Measurements from ENCODE around the gene C6orf52. TPM values are rescaled to one million over a fixed set of nuclear protein-coding genes. Genes with fewer than 3 reads are reported as not detected.
"Not testable (repeated sequence)": the region's sequence is repeated elsewhere in the genome, so short reads cannot be mapped to it uniquely, and the experiment has no call there.

Gene C6orf52
- total and polyA plus RNA-seq, 4 donors: 0.33 to 0.71 (median 0.50) TPM; not detected in 1

DNA sequence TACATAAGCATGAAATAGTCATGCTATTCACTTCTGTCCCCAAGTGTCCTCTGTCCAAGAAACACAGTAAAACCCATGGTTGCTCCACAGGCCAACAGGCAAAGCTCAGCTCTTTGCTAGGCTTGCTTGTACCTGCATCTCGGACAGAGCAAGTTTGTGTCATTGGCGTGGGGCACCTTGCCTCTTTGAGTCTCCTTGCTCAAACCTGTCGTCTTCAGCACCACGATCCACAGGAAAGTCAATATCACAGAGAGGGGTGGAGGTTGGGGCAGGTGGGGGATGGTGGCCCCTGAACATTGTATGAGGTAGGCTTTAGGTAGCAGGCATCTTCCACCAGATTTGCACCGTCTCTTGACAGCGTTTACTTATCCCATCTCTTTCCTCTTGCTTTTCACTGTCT is 49.1 kb upstream of the C6orf52 start:
- Histone ChIP-seq H3K36me3 (ENCODE audit: control insufficient read depth in 4 of 4, insufficient read depth in 3 of 4, low read depth in 1 of 4, low read length in 3 of 4) (no peaks in the 10 kb centered on the region), H3K9ac (ENCODE audit: low read depth in 1 of 2, low read length in 2 of 2) (no peak overlapping the region), H3K4me3 (ENCODE audit: low read depth in 1 of 3, low read length in 3 of 3) (no peak overlapping the region), H3K4me1 (ENCODE audit: control insufficient read depth in 4 of 4, insufficient read depth in 4 of 4, low read length in 3 of 4) (peaks cover under 1 to 6% (median 3%) of the 10 kb centered on the region in 4 donors), H3K9me3 (ENCODE audit: control insufficient read depth in 4 of 4, low read length in 3 of 4) (no peaks in the 10 kb centered on the region), H3K27ac (ENCODE audit: low read depth in 1 of 2, low read length in 2 of 2) (no peak overlapping the region), H3K27me3 (ENCODE audit: control insufficient read depth in 4 of 4, insufficient read depth in 4 of 4, low read length in 3 of 4) (no peaks in the 10 kb centered on the region)
- 88% methylated on average over 6 of the region's 6 CpGs for WGBS
- DNase-seq (ENCODE audit: low spot score): no peak
- TF ChIP-seq RXRA (IDR thresholded peaks at IDR 0.05) (no peak), JUND (IDR thresholded peaks at IDR 0.05) (no peak), GABPA (IDR thresholded peaks at IDR 0.05 in 1 of 2, conservative IDR thresholded peaks at IDR 0.05 in 1 of 2) (no peak)
- TF ChIP-seq, protein P1, sequence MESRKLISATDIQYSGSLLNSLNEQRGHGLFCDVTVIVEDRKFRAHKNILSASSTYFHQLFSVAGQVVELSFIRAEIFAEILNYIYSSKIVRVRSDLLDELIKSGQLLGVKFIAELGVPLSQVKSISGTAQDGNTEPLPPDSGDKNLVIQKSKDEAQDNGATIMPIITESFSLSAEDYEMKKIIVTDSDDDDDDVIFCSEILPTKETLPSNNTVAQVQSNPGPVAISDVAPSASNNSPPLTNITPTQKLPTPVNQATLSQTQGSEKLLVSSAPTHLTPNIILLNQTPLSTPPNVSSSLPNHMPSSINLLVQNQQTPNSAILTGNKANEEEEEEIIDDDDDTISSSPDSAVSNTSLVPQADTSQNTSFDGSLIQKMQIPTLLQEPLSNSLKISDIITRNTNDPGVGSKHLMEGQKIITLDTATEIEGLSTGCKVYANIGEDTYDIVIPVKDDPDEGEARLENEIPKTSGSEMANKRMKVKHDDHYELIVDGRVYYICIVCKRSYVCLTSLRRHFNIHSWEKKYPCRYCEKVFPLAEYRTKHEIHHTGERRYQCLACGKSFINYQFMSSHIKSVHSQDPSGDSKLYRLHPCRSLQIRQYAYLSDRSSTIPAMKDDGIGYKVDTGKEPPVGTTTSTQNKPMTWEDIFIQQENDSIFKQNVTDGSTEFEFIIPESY (IDR thresholded peaks at IDR 0.05): no peak

DNA sequence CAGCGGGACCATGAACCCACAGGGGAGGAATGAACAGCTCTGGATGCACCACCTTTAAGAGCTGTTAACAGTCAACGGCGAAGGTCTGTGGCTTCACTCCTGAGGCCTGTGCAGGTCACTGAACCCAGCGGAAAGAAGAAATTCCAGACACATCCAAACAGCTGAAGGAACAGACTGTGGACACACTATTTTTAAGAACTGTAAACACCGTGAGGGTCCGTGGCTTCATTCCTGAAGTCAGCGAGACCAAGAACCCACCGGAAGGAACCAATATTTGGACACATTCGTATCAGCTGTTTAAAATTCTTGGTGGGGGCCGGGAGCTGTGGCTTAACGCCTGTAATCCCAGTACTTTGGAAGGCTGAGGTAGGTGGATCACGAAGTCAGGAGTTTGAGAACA is 47.8 kb upstream of the C6orf52 start:
- DNase-seq (ENCODE audit: low spot score): no peak
- Histone ChIP-seq H3K27me3 (ENCODE audit: control insufficient read depth in 4 of 4, insufficient read depth in 4 of 4, low read length in 3 of 4) (no peaks in the 10 kb centered on the region), H3K4me1 (ENCODE audit: control insufficient read depth in 4 of 4, insufficient read depth in 4 of 4, low read length in 3 of 4) (no peaks in the 10 kb centered on the region), H3K9ac (ENCODE audit: low read depth in 1 of 2, low read length in 2 of 2) (no peak overlapping the region), H3K36me3 (ENCODE audit: control insufficient read depth in 4 of 4, insufficient read depth in 3 of 4, low read depth in 1 of 4, low read length in 3 of 4) (no peaks in the 10 kb centered on the region), H3K27ac (ENCODE audit: low read depth in 1 of 2, low read length in 2 of 2) (no peak overlapping the region), H3K9me3 (ENCODE audit: control insufficient read depth in 4 of 4, low read length in 3 of 4) (no peaks in the 10 kb centered on the region), H3K4me3 (ENCODE audit: low read depth in 1 of 3, low read length in 3 of 3) (no peak overlapping the region)
- TF ChIP-seq, protein P2, sequence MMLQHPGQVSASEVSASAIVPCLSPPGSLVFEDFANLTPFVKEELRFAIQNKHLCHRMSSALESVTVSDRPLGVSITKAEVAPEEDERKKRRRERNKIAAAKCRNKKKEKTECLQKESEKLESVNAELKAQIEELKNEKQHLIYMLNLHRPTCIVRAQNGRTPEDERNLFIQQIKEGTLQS (IDR thresholded peaks at IDR 0.05): no peak
- TF ChIP-seq FOXA1 (IDR thresholded peaks at IDR 0.05): no peak
- no peak for TF ChIP-seq YY1 (IDR thresholded peaks at IDR 0.05)
- no peak for TF ChIP-seq RXRA (IDR thresholded peaks at IDR 0.05)
- TF ChIP-seq TAF1 (conservative IDR thresholded peaks at IDR 0.05): no peak
- no peak for TF ChIP-seq RAD21 (IDR thresholded peaks at IDR 0.05)
- no peak for TF ChIP-seq EGR1 (IDR thresholded peaks at IDR 0.05; ENCODE audit: low read depth in 2 of 2)
- no peak for TF ChIP-seq HNF4G (IDR thresholded peaks at IDR 0.05)
- TF ChIP-seq SP1 (IDR thresholded peaks at IDR 0.05): no peak
- no peak for TF ChIP-seq FOXA2 (IDR thresholded peaks at IDR 0.05)
- TF ChIP-seq, protein P3, sequence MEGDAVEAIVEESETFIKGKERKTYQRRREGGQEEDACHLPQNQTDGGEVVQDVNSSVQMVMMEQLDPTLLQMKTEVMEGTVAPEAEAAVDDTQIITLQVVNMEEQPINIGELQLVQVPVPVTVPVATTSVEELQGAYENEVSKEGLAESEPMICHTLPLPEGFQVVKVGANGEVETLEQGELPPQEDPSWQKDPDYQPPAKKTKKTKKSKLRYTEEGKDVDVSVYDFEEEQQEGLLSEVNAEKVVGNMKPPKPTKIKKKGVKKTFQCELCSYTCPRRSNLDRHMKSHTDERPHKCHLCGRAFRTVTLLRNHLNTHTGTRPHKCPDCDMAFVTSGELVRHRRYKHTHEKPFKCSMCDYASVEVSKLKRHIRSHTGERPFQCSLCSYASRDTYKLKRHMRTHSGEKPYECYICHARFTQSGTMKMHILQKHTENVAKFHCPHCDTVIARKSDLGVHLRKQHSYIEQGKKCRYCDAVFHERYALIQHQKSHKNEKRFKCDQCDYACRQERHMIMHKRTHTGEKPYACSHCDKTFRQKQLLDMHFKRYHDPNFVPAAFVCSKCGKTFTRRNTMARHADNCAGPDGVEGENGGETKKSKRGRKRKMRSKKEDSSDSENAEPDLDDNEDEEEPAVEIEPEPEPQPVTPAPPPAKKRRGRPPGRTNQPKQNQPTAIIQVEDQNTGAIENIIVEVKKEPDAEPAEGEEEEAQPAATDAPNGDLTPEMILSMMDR (IDR thresholded peaks at IDR 0.05; ENCODE audit: low read depth, low read length, missing input control): no peak
- no peak for TF ChIP-seq JUND (IDR thresholded peaks at IDR 0.05)
- TF ChIP-seq, protein P1 (IDR thresholded peaks at IDR 0.05): no peak
- no peak for TF ChIP-seq HNF4A (conservative IDR thresholded peaks at IDR 0.05)
- no peak for TF ChIP-seq NR2F2 (IDR thresholded peaks at IDR 0.05)
- WGBS: 95% methylated on average over 12 of the region's 12 CpGs

DNA sequence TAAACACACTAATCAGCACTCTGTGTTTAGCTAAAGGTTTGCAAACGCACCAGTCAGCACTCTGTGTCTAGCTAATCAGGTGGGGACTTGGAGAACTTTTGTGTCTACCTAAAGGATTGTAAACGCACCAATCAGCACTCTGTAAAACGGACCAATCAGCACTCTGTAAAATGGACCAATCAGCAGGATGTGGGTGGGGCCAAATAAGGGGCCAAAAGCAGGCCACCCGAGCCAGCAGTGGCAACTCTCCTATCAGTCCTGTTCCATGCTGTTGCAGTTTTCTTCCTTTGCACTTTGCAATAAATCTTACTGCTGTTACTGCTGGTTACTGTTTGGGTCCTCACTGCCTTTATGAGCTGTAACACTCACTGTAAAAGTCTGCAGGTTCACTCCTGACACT is 47.2 kb upstream of the C6orf52 start:
- H3K36me3 ChIP-seq (ENCODE audit: control insufficient read depth in 4 of 4, insufficient read depth in 3 of 4, low read depth in 1 of 4, low read length in 3 of 4); DNase-seq (ENCODE audit: low spot score); H3K9ac ChIP-seq (ENCODE audit: low read depth in 1 of 2, low read length in 2 of 2); H3K4me3 ChIP-seq (ENCODE audit: low read depth in 1 of 3, low read length in 3 of 3); H3K27me3 ChIP-seq (ENCODE audit: control insufficient read depth in 4 of 4, insufficient read depth in 4 of 4, low read length in 3 of 4); H3K9me3 ChIP-seq (ENCODE audit: control insufficient read depth in 4 of 4, low read length in 3 of 4); H3K4me1 ChIP-seq (ENCODE audit: control insufficient read depth in 4 of 4, insufficient read depth in 4 of 4, low read length in 3 of 4); H3K27ac ChIP-seq (ENCODE audit: low read depth in 1 of 2, low read length in 2 of 2): not testable (repeated sequence)
- 95% methylated on average over 4 of the region's 4 CpGs for WGBS
